GM23248 (cell line): Measurements from ENCODE around the gene ZFYVE19.

Experiments used
- EZH2 ChIP-seq: fragments of 200-600 bp; sonication (generic); IDR thresholded peaks from 2 replicates; pipeline ENCODE4 v1.6.1; 2018; ENCODE audit warnings: antibody characterized with exemption, mild to moderate bottlenecking; ENCODE audit not compliant: insufficient read depth, poor library complexity, severe bottlenecking
- EZH2phosphoT487 ChIP-seq: fragments of 200-600 bp; sonication (generic); IDR thresholded peaks from 2 replicates; pipeline ENCODE4 v1.6.1; 2018; ENCODE audit warnings: antibody characterized with exemption, moderate library complexity, mild to moderate bottlenecking, low read depth; ENCODE audit not compliant: insufficient read depth

- TF ChIP-seq EZH2 (no peak), EZH2phosphoT487 (no peak)
Measured at GRCh38 chr15:40766194-40766815, 40.6 kb upstream of the ZFYVE19 start.
